HT1080 (cell line): ENCODE results near the gene DENND1B. TPM values are rescaled to one million over a fixed set of nuclear protein-coding genes. Genes with fewer than 3 reads are reported as not detected.
A peak's percentile ranks its signal among the peaks of the same experiment; 100 is the strongest.
"Not testable (repeated sequence)": the region's sequence is repeated elsewhere in the genome, so short reads cannot be mapped to it uniquely, and the experiment has no call there.

Experiments used
- DNase-seq: peaks from one replicate; pipeline ENCODE4 v3.0.0-alpha.2; 2015; ENCODE audit warnings: low read depth
- total RNA-seq: library from RNA; depleted of rRNA; stranded (reverse); fragments of >200 nt; shearing (Covaris generic); gene quantifications from 2 replicates; pipeline ENCODE4 v1.2.3, GENCODE V29; 2014

DENND1B gene
- total RNA-seq, 1 experiment from 2014 or later: 3.8 TPM

GRCh38 chr1:197559244-197559643 is 216.0 kb downstream of the DENND1B start:
- no peak for DNase-seq

GRCh38 chr1:197557302-197557701 is 218.0 kb downstream of the DENND1B start:
- DNase-seq: no peak

- DNase-seq: no peak
Observed at GRCh38 chr1:197553281-197553680, 222.0 kb downstream of the DENND1B start.

GRCh38 chr1:197546989-197547388 is 228.3 kb downstream of the DENND1B start:
- DNase-seq: no peak

- no peak for DNase-seq
Observed at GRCh38 chr1:197544553-197544952, 230.7 kb downstream of the DENND1B start.

GRCh38 chr1:197544130-197544529 is 231.2 kb downstream of the DENND1B start:
- no peak for DNase-seq

GRCh38 chr1:197541411-197541810 is 233.9 kb downstream of the DENND1B start:
- DNase-seq: no peak

GRCh38 chr1:197526736-197527371 is 248.4 kb downstream of the DENND1B start:
- no peak for DNase-seq

- DNase-seq: peak; percentile 24
Observed at GRCh38 chr1:197521118-197521739, 254.1 kb downstream of the DENND1B start.

GRCh38 chr1:197519741-197520334 is 255.4 kb downstream of the DENND1B start:
- peak; percentile 31 for DNase-seq

- no peak for DNase-seq
Observed at GRCh38 chr1:197515421-197515820, 259.9 kb downstream of the DENND1B start.

- peak; percentile 4 for DNase-seq
Observed at GRCh38 chr1:197510691-197511378, 264.4 kb downstream of the DENND1B start.

GRCh38 chr1:197496722-197497121 is 278.6 kb downstream of the DENND1B start:
- no peak for DNase-seq

- not testable (repeated sequence) for DNase-seq
Observed at GRCh38 chr1:197491505-197491904, 283.8 kb downstream of the DENND1B start.

GRCh38 chr1:197486946-197487345 is 288.3 kb downstream of the DENND1B start:
- peak; percentile 23 for DNase-seq

GRCh38 chr1:197485790-197486189 is 289.5 kb downstream of the DENND1B start:
- no peak for DNase-seq

GRCh38 chr1:197481101-197481500 is 294.2 kb downstream of the DENND1B start:
- peak; percentile 47 for DNase-seq

- no peak for DNase-seq
Observed at GRCh38 chr1:197480446-197480845, 294.8 kb downstream of the DENND1B start.

GRCh38 chr1:197472141-197472540 is 303.1 kb downstream of the DENND1B start:
- DNase-seq: no peak

GRCh38 chr1:197471248-197471985 is 303.9 kb downstream of the DENND1B start:
- no peak for DNase-seq

GRCh38 chr1:197470330-197470729 is 304.9 kb downstream of the DENND1B start:
- DNase-seq: no peak
